ENCODE measurements around the gene KIFC3.

DNA sequence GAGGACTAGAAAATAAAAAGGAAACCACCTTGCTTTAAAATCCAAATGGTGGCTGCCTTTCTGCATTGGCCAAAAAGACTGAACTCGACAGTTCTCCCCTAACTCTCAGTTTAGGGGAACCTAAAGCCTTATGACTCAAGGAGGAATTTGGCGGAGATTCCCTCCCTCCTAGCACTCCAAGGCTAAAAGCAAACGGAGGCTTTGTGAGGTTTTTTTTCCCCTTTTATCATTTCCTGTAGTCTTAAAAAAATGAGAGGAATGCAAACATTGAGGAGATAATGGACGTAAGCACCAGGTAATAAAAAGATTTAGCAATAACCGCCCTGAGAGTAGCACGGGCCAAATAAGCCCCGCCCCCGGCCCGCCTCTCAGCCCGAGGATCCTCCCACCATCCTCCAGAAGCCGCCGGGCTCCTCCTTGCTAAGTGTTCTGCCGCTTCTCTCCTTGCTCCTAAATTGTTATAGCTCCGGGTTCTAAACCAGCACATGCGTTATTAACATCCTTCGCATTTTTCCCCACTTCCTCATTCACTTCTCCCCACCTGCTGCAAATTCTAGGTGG is 5.8 kb upstream of the KIFC3 start:
- TF ChIP-seq ZNF530 (tag by site-specific recombination; IDR thresholded peaks at IDR 0.05; ENCODE audit: low read depth) (no peak), CTCF (tag by site-specific recombination; IDR thresholded peaks at IDR 0.05) (no peak), REST (tag by site-specific recombination; IDR thresholded peaks at IDR 0.05) (no peak), ZNF660 (tag by site-specific recombination; IDR thresholded peaks at IDR 0.05) (no peak), ATF2 (tag by site-specific recombination; IDR thresholded peaks at IDR 0.05; ENCODE audit: low read depth) (no peak)
